Activated CD4-positive, alpha-beta T cell treated with anti-CD3 and anti-CD28 coated beads, Interleukin-2, amount 50 U/mL, for 1 hour (primary cell): ENCODE results near the gene PCDHA9.

Experiments used
- DNase-seq: peaks from one replicate; pipeline ENCODE4 v3.0.0-alpha.2; 2020

PCDHA9 gene

DNA sequence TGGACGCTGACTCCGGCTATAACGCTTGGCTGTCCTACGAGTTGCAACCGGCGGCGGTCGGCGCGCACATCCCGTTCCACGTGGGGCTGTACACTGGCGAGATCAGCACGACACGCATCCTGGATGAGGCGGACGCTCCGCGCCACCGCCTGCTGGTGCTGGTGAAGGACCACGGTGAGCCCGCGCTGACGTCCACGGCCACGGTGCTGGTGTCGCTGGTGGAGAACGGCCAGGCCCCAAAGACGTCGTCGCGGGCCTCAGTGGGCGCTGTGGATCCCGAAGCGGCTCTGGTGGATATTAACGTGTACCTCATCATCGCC is 29.0 kb downstream of the PCDHA9 start:
- DNase-seq: no peak

DNA sequence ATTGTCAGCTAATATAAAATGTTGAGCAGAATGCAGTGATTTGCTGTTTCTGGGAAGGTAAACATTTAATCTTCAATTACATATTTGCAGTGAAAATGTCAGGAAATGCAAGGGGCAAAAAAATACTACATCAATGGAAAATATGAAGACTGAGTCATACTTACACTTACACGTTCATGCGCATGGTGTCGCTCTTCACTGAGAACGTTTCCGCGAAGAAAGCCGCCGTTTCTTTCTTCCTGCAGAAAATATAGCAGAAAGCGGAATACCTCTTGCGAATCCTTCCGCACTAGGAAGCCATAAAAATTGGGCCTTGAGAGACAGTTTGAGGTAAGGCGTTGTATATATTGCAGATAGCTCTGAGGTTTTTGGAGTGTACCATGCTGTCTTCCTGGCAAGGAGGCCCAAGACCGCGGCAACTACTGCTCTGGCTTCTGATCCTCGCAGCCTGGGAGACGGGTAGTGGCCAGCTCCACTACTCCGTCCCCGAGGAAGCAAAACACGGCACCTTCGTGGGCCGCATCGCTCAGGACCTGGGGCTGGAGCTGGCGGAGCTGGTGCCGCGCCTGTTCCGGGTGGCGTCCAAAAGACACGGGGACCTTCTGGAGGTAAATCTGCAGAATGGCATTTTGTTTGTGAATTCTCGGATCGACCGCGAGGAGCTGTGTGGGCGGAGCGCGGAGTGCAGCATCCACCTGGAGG is 33.9 kb downstream of the PCDHA9 start, which contains the start of gene PCDHA13:
TSS of gene PCDHA13 (plus strand) at position 236 of the 702 bp plus-strand sequence. CDS start at position 381, 145 bp downstream.
- no peak for DNase-seq

- no peak for DNase-seq
These were observed 34.4 kb downstream of the PCDHA9 start for GRCh38 chr5:140882591-140882899.

DNA sequence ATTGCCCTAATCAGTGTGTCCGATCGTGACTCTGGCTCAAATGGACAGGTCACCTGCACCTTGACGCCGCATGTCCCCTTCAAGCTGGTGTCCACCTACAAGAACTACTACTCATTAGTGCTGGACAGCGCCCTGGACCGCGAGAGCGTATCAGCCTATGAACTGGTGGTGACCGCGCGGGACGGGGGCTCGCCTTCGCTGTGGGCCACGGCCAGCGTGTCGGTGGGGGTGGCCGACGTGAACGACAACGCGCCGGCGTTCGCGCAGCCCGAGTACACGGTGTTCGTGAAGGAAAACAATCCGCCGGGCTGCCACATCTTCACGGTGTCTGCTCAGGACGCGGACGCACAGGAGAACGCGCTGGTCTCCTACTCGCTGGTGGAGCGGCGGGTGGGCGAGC is 35.2 kb downstream of the PCDHA9 start:
- DNase-seq: no peak

- no peak for DNase-seq
These were observed 35.9 kb downstream of the PCDHA9 start for GRCh38 chr5:140883927-140884697.
